IgD-negative memory B cell (primary cell): Measurements from ENCODE around the gene TBC1D2. TPM values are rescaled to one million over a fixed set of nuclear protein-coding genes. Genes with fewer than 3 reads are reported as not detected.
"Not testable (repeated sequence)": the region's sequence is repeated elsewhere in the genome, so short reads cannot be mapped to it uniquely, and the experiment has no call there.

Source experiments
- H3K27ac Mint-ChIP-seq, 3 donors: one replicate each; pipeline ENCODE4 v1.8.0; 2020 to 2022; ENCODE audit warnings: mild to moderate bottlenecking in 3 of 3, mixed read lengths in 3 of 3, moderate library complexity in 1 of 3
- H3K27me3 Mint-ChIP-seq: one replicate; pipeline ENCODE4 v1.8.0; 2021; ENCODE audit warnings: mixed read lengths
- H3K36me3 Mint-ChIP-seq: one replicate; pipeline ENCODE4 v1.8.0; 2020; ENCODE audit warnings: mild to moderate bottlenecking, mixed read lengths
- H3K4me1 Mint-ChIP-seq, 3 donors: one replicate each; pipeline ENCODE4 v1.8.0; 2020 to 2022; ENCODE audit warnings: mixed read lengths in 3 of 3, mild to moderate bottlenecking in 1 of 3
- H3K4me3 Mint-ChIP-seq, 4 donors: one replicate each; pipeline ENCODE4 v1.8.0; 2020 to 2022; ENCODE audit warnings: mild to moderate bottlenecking in 4 of 4, mixed read lengths in 4 of 4, moderate library complexity in 3 of 4
- H3K9me3 Mint-ChIP-seq, 3 donors: one replicate each; pipeline ENCODE4 v1.8.0; 2020 to 2021; ENCODE audit warnings: mixed read lengths in 3 of 3, mild to moderate bottlenecking in 1 of 3
- polyA plus RNA-seq: library from polyadenylated mRNA; unstranded; fragments of 300-500 nt; fragmentation: Illumina TruSeq; gene quantifications from one replicate; pipeline ENCODE4 v1.2.3, GENCODE V29; 2021

The TBC1D2 gene
- polyA plus RNA-seq, 1 donor from 2014 or later: 5.3 TPM

DNA sequence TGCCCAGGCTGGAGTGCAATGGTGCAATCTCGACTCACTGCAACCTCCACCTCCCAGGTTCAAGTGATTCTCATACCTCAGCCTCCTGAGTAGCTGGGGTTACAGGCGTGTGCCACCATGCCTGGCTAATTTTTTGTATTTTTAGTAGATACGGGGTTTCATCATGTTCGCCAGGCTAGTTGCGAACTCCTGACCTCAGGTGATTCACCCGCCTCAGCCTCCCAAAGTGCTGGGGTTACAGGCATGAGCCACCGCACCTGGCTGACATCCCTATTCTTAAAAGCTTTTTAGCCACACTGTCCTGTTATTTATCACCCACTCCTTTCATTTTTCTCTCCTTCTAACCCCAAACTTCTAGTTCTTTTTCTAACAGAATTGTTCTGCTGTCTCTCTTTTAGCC lies 27.7 kb upstream of the TBC1D2 start:
- not testable (repeated sequence) for H3K4me3 Mint-ChIP-seq, H3K27ac Mint-ChIP-seq

DNA sequence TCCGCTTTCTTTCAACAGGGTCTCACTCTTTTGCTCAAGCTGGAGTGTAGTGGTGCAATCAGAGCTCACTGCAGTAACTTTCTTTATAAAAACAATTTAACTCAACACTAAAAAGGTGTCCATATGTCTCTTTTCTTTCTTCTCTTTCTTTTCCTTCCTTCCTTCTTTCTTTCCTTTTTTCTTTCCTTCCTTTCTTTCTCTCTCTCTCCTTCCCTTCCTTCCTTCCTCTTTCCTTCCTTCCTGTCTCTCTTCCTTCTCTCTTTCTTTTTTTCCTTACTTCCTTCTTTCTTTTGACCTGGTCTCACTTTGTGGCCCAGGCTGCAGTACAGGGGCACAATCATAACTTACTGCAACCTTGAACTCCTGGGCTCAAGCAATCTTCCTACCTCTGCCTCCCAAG lies 25.8 kb upstream of the TBC1D2 start:
- Mint-ChIP-seq H3K27me3 (peaks cover 20% of the 10 kb centered on the region), H3K9me3 (no peaks in the 10 kb centered on the region), H3K27ac (no peak overlapping the region), H3K36me3 (peaks cover 3% of the 10 kb centered on the region), H3K4me1 (no peaks in the 10 kb centered on the region), H3K4me3 (no peak overlapping the region)

More for the DNA sequence above, 27.7 kb upstream of the TBC1D2 start:
- H3K4me1 Mint-ChIP-seq, H3K36me3 Mint-ChIP-seq, H3K9me3 Mint-ChIP-seq: not testable (repeated sequence)
- H3K27me3 Mint-ChIP-seq: peaks cover 18% of the 10 kb centered on the region

DNA sequence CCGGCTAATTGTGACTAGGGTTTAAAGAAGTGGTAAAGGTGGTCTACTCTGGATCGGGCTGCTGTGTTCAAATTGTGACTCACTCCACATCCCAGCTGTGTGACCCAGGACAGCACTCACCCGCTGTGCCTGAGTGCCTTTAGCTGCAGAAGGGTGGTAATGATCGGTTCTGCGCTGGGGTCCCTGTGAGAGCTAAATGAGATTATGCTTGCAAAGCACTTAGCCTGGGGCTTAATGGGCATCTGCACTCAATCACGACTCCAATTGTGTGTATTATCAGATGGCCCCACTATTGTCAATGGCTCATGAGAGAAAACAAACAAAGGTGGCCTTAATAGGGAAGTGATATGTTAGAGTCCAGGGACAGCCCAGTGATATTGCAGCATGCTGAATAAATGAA lies 25.1 kb upstream of the TBC1D2 start:
- H3K4me1 Mint-ChIP-seq: no peaks in the 10 kb centered on the region
- no peaks in the 10 kb centered on the region for H3K9me3 Mint-ChIP-seq
- no peak overlapping the region for H3K4me3 Mint-ChIP-seq
- H3K27ac Mint-ChIP-seq: no peak overlapping the region
- peaks cover 20% of the 10 kb centered on the region for H3K27me3 Mint-ChIP-seq
- H3K36me3 Mint-ChIP-seq: peaks cover 3% of the 10 kb centered on the region

DNA sequence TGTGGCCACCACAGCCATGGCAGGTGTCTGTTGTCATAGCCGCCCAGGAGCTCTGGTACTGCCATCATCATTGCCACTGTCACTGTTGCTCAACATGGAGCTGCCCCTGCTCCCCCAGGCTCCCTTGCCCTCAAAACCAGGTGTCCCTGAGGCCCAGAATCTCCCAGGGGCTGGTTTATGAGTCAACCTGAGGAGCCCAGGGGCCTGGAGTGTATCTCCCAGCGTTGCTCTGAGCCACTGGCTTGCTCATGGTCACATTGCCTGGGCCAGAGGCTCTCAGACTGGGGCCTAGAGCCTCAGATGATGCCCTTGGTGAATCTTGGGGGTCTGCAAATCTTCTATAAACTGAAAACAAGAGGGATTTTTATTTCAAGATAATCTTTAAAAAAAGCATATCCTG lies 24.7 kb upstream of the TBC1D2 start:
- no peak overlapping the region for H3K27ac Mint-ChIP-seq
- peaks cover 19% of the 10 kb centered on the region for H3K27me3 Mint-ChIP-seq
- H3K4me1 Mint-ChIP-seq: no peaks in the 10 kb centered on the region
- peaks cover 3% of the 10 kb centered on the region for H3K36me3 Mint-ChIP-seq
- H3K9me3 Mint-ChIP-seq: no peaks in the 10 kb centered on the region
- H3K4me3 Mint-ChIP-seq: no peak overlapping the region

DNA sequence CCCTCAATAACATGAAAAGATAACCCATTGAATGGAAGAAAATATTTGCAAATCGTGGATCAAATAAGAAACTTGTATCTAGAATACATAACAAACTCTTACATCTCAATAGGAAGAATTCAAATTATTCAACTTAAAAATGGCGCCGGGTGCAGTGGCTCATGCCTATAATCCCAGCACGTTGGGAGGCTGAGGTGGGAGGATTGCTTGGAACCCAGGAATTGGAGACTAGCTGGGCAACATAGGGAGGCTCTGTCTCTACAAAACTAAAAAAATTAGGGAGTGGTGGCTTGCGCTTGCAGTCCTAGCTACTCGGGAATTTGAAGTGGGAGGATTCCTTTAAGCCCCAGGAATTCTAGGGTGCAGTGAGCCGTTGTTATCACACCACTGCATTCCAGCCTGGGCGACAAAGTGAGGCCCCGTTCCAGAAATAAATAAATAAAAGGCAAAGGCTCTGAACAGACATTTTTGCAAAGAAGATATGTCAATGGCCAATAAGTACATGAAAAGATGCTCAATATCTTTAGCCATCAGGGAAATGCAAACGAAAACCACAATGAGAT lies 21.5 kb upstream of the TBC1D2 start:
- Mint-ChIP-seq H3K4me1 (no peaks in the 10 kb centered on the region), H3K27ac (no peak overlapping the region), H3K9me3 (no peaks in the 10 kb centered on the region), H3K27me3 (peaks cover 21% of the 10 kb centered on the region), H3K4me3 (no peak overlapping the region), H3K36me3 (peaks cover 3% of the 10 kb centered on the region)

DNA sequence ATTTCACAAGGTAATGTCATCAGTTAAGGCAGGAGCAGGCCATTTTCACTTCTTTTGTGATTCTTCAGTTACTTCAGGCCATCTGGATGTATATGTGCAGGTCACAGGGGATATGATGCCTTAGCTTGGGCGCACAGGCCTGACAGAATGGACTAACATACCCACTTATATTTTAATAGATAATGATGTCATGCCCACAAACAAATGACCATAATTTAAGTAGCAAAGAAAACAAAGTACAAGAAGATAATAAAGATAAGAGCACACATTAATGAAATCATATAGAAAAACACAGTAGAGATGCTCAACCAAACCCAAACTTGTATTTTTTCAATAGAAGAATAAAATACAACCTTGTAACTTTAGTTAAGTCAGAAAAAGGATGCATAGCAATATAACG lies 19.7 kb upstream of the TBC1D2 start:
- peaks cover 23% of the 10 kb centered on the region for H3K27me3 Mint-ChIP-seq
- no peaks in the 10 kb centered on the region for H3K9me3 Mint-ChIP-seq
- H3K4me3 Mint-ChIP-seq: no peak overlapping the region
- no peak overlapping the region for H3K27ac Mint-ChIP-seq
- no peaks in the 10 kb centered on the region for H3K4me1 Mint-ChIP-seq
- H3K36me3 Mint-ChIP-seq: peaks cover 3% of the 10 kb centered on the region

DNA sequence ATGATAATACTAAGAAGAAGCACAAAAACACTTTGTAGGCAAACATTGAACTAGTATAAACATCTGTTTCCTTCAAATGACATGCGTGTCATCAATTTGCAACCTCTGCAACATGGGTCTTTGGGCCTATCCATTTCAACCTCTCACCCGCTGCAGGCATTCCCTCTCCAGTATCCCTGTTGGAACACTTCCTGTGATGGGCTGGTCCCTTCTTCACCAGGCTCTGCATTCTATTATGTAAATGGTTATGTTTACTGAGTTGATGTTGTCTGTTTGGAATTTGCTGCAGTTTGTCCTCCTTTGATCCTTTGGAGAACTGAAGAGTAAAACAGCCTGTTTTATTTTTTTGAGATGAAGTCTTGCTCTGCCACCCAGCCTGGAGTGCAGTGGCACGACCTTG lies 16.6 kb upstream of the TBC1D2 start:
- peaks cover 31% of the 10 kb centered on the region for H3K27me3 Mint-ChIP-seq
- H3K4me3 Mint-ChIP-seq: no peak overlapping the region
- no peaks in the 10 kb centered on the region for H3K36me3 Mint-ChIP-seq
- no peaks in the 10 kb centered on the region for H3K9me3 Mint-ChIP-seq
- H3K4me1 Mint-ChIP-seq: no peaks in the 10 kb centered on the region
- H3K27ac Mint-ChIP-seq: no peak overlapping the region

GRCh38 chr9:98271479-98271878 lies 16.0 kb upstream of the TBC1D2 start:
- Mint-ChIP-seq H3K4me1 (no peaks in the 10 kb centered on the region), H3K9me3 (no peaks in the 10 kb centered on the region), H3K36me3 (no peaks in the 10 kb centered on the region), H3K27me3 (peaks cover 30% of the 10 kb centered on the region), H3K27ac (peak overlapping the region in 1 of 3 donors; percentile 11), H3K4me3 (no peak overlapping the region)

- not testable (repeated sequence) for H3K9me3 Mint-ChIP-seq, H3K27ac Mint-ChIP-seq, H3K36me3 Mint-ChIP-seq, H3K4me1 Mint-ChIP-seq, H3K4me3 Mint-ChIP-seq
- peaks cover 30% of the 10 kb centered on the region for H3K27me3 Mint-ChIP-seq
These were observed 14.8 kb upstream of the TBC1D2 start for GRCh38 chr9:98270284-98270683.

DNA sequence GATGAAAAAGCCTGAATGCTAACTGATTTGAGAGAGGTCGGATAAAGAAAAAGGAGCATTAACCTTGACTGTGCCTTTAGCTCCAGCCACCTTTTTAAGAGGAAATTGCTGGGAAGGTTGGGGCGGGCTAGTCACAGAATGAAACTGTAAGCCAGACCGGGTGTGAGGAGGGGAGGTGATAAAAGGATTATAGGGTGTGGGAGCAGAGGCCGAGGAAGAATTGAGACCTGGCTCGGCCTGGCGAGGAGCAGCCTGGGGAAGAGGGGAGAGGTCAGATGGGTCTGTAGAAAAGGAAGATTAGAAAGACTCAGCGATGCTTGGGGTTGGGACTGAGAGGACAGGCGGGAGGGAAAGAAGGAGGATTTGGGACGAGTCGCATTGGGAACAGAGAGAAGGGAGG lies 14.2 kb upstream of the TBC1D2 start:
- H3K27me3 Mint-ChIP-seq: peaks cover 28% of the 10 kb centered on the region
- not testable (repeated sequence) for H3K4me1 Mint-ChIP-seq, H3K9me3 Mint-ChIP-seq, H3K4me3 Mint-ChIP-seq, H3K36me3 Mint-ChIP-seq, H3K27ac Mint-ChIP-seq

DNA sequence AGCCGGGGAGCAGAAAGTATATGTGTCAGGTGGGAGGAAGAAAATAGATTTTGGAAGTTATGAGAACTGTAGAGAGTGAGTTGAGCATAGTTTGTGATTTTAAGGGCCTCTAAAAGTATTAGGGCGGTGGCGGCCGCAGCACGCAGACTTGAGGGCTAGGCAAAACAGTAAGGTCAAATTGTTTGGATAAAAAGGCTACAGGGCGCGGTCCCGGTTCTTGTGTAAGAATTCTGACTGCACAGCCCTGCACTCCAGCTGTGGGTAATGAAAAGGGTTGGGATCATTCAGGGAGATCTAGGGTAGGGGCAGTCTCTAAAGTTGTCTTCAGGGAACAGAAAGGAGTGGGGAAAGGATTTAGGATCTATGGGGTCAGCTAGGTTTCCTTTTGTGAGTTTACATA lies 12.1 kb upstream of the TBC1D2 start:
- H3K9me3 Mint-ChIP-seq, H3K36me3 Mint-ChIP-seq, H3K4me3 Mint-ChIP-seq, H3K27ac Mint-ChIP-seq, H3K4me1 Mint-ChIP-seq: not testable (repeated sequence)
- peaks cover 26% of the 10 kb centered on the region for H3K27me3 Mint-ChIP-seq

- H3K36me3 Mint-ChIP-seq: no peaks in the 10 kb centered on the region
- no peak overlapping the region for H3K27ac Mint-ChIP-seq
- no peaks in the 10 kb centered on the region for H3K9me3 Mint-ChIP-seq
- peaks cover 11% of the 10 kb centered on the region for H3K27me3 Mint-ChIP-seq
- H3K4me3 Mint-ChIP-seq: no peak overlapping the region
- H3K4me1 Mint-ChIP-seq: peaks cover 0 to 2% (median 0%) of the 10 kb centered on the region in 3 donors
These were observed 9.1 kb upstream of the TBC1D2 start for GRCh38 chr9:98264516-98264915.

DNA sequence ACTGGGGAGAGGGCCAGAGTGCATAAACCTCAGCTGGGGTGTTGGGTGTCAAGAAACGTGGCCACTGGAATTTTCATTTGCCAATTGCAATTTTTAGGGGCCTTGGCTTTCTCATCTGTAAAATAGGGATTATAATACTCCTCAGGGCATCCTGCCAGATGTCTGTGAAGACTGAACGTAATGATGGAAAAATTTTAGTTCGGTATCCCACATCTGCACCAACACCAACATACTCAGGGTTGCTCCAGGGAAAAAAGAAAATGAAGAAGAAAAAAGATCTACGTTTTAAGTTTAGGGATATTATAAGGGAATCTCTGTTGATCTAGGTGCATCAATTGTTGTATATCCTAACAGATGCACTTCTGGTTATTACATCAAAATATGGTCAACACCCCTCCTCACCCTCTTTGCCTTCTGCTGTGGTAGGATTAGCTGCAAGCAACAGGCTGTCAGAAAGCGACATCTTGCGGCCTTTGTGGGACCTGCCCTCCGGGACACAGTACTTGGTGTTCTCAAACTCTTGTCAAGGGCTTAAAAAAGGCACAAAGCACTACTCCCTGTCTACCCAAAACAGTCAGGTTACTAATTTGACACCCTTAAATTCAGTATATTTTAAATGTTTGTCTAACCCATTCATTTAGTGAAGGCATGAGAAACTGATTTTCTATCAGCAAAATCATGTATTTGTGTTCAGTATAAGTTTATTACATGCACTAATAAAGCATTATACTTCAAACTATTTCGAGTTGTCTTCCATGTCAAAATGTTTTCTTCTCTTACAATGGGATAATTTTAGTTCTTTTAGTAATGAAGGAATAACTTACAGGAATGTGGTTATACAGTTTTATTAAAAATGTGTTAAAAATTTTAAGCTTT lies 8.3 kb upstream of the TBC1D2 start:
- H3K9me3 Mint-ChIP-seq: no peaks in the 10 kb centered on the region
- peaks cover 0 to 4% (median 0%) of the 10 kb centered on the region in 3 donors for H3K4me1 Mint-ChIP-seq
- H3K36me3 Mint-ChIP-seq: no peaks in the 10 kb centered on the region
- H3K27ac Mint-ChIP-seq: no peak overlapping the region
- peaks cover 4% of the 10 kb centered on the region for H3K27me3 Mint-ChIP-seq
- H3K4me3 Mint-ChIP-seq: peak overlapping the region in 1 of 4 donors; percentile 1

- Mint-ChIP-seq H3K27me3 (no peaks in the 10 kb centered on the region), H3K4me3 (no peak overlapping the region), H3K36me3 (no peaks in the 10 kb centered on the region), H3K4me1 (peaks cover 0 to 4% (median 0%) of the 10 kb centered on the region in 3 donors), H3K27ac (no peak overlapping the region), H3K9me3 (no peaks in the 10 kb centered on the region)
These were observed 7.6 kb upstream of the TBC1D2 start for GRCh38 chr9:98263080-98263479.

DNA sequence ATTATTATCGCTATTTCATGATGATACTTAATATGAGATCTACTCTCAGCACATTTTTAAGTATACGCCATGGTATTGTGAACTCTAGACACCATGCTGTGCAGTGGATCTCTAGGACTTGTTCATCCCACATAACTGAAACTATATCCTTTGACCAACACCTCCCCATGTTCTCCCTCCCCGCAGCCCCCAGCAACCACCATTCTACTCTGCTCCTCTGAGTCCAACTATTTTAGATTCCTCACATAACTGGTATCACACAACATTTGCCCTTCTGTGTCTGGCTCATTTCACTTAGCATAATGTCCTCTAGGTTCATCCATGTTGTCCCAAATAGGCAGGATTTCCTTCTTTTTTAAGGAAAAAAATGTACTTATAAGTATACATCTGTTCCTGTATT lies 6.6 kb upstream of the TBC1D2 start:
- H3K4me3 Mint-ChIP-seq: no peak overlapping the region
- H3K4me1 Mint-ChIP-seq: peaks cover 0 to 4% (median 0%) of the 10 kb centered on the region in 3 donors
- no peaks in the 10 kb centered on the region for H3K36me3 Mint-ChIP-seq
- H3K27me3 Mint-ChIP-seq: no peaks in the 10 kb centered on the region
- H3K9me3 Mint-ChIP-seq: no peaks in the 10 kb centered on the region
- peak overlapping the region in 1 of 3 donors; percentile 41 for H3K27ac Mint-ChIP-seq

- Mint-ChIP-seq H3K4me3 (no peak overlapping the region), H3K27ac (no peak overlapping the region), H3K36me3 (no peaks in the 10 kb centered on the region), H3K27me3 (no peaks in the 10 kb centered on the region), H3K9me3 (no peaks in the 10 kb centered on the region), H3K4me1 (peaks cover 5 to 9% (median 8%) of the 10 kb centered on the region in 3 donors)
These were observed 5.2 kb upstream of the TBC1D2 start for GRCh38 chr9:98260635-98261034.
